NB4 (cell line): ENCODE data around the gene HDAC9.

ENCODE experiments used
- DNase-seq: peaks from one replicate; pipeline ENCODE4 v3.0.0; 2010; ENCODE audit warnings: low read depth
- H3K4me3 ChIP-seq: one replicate; pipeline ENCODE4 v1.5.1; 2011; ENCODE audit warnings: mild to moderate bottlenecking, low read depth, low read length, moderate library complexity
- MYC ChIP-seq: IDR thresholded peaks from 2 replicates; pipeline ENCODE4 v1.6.1; 2011; ENCODE audit warnings: low read depth, low read length
- POLR2A ChIP-seq: IDR thresholded peaks from 2 replicates; pipeline ENCODE4 v1.6.1; 2011; ENCODE audit warnings: mild to moderate bottlenecking; ENCODE audit not compliant: insufficient read length; ENCODE audit errors: extremely low read depth
- TF ChIP-seq, protein P1 (sequence below): IDR thresholded peaks from one replicate; pipeline ENCODE4 v1.5.1; 2012; ENCODE audit warnings: low read depth, low read length
- TF ChIP-seq, protein P2 (sequence below): IDR thresholded peaks from 2 replicates; pipeline ENCODE4 v1.6.1; 2011; ENCODE audit warnings: low read depth, low read length

Gene HDAC9

DNA sequence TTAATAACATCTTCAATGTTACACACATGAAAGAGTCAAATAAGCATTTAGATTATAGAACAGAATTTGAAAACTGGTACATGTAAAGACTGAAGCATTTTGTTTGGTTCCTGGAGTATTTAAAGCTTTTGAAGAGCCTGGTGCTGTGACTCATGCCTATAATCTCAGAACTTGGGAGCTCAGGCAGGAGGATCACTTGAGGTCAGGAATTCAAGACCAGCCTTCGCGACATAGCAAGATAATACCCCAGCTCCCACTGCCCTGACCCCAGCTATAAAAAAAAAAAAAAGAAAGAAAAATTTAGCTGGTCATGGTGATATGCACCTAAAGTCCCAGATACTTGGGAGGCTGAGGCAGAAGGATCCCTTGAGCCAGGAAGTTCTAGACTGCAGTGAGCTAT is 87.8 kb downstream of the HDAC9 start:
- no peak overlapping the region for H3K4me3 ChIP-seq
- no peak for TF ChIP-seq POLR2A
- TF ChIP-seq, protein P1, sequence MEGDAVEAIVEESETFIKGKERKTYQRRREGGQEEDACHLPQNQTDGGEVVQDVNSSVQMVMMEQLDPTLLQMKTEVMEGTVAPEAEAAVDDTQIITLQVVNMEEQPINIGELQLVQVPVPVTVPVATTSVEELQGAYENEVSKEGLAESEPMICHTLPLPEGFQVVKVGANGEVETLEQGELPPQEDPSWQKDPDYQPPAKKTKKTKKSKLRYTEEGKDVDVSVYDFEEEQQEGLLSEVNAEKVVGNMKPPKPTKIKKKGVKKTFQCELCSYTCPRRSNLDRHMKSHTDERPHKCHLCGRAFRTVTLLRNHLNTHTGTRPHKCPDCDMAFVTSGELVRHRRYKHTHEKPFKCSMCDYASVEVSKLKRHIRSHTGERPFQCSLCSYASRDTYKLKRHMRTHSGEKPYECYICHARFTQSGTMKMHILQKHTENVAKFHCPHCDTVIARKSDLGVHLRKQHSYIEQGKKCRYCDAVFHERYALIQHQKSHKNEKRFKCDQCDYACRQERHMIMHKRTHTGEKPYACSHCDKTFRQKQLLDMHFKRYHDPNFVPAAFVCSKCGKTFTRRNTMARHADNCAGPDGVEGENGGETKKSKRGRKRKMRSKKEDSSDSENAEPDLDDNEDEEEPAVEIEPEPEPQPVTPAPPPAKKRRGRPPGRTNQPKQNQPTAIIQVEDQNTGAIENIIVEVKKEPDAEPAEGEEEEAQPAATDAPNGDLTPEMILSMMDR, result no peak
- TF ChIP-seq MYC, result no peak
- TF ChIP-seq, protein P2, sequence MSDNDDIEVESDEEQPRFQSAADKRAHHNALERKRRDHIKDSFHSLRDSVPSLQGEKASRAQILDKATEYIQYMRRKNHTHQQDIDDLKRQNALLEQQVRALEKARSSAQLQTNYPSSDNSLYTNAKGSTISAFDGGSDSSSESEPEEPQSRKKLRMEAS, result no peak
- DNase-seq, result no peak

GRCh38 chr7:18590241-18590640 is 94.7 kb downstream of the HDAC9 start:
- no peak overlapping the region for H3K4me3 ChIP-seq
- no peak for TF ChIP-seq POLR2A
- TF ChIP-seq, protein P2, result no peak
- TF ChIP-seq MYC, result no peak
- TF ChIP-seq, protein P1, result no peak
- DNase-seq, result peak; percentile 49

GRCh38 chr7:18590744-18591340 is 95.3 kb downstream of the HDAC9 start:
- DNase-seq, result peak; percentile 64
- TF ChIP-seq, protein P2, result no peak
- no peak for TF ChIP-seq MYC
- no peak for TF ChIP-seq POLR2A
- TF ChIP-seq, protein P1, result peak; percentile 39
- no peak overlapping the region for H3K4me3 ChIP-seq

GRCh38 chr7:18593602-18594279 is 98.2 kb downstream of the HDAC9 start:
- no peak overlapping the region for H3K4me3 ChIP-seq
- TF ChIP-seq, protein P1, result no peak
- no peak for TF ChIP-seq MYC
- TF ChIP-seq, protein P2, result no peak
- no peak for TF ChIP-seq POLR2A
- DNase-seq, result no peak

GRCh38 chr7:18597754-18598153 is 102.2 kb downstream of the HDAC9 start:
- DNase-seq, result no peak
- no peak overlapping the region for H3K4me3 ChIP-seq
- no peak for TF ChIP-seq POLR2A
- TF ChIP-seq MYC, result no peak
- TF ChIP-seq, protein P2, result no peak
- TF ChIP-seq, protein P1, result no peak
